ENCODE data around the gene FBXO21.

The FBXO21 gene

DNA sequence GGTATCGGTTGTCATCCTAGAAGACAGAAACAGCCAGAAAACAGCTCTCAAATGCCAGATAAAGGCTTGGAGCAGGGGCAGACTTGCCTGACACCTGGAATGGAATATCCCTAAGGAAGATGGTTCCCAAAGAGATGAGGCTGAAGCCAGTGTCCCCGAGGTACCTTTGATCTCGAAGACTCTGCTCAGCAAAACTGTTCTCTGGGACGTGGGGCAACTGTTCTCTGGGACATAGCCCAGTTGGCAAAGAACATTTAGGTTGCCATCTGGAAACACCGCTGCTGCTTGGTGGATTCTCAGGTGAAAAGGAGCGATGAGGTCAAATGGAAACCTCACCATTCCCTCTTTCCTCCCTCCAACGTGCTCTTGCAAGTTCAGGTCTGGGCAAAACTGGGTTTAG, 27.9 kb upstream of the FBXO21 start:
- Histone ChIP-seq H3K79me2 (ENCODE audit: insufficient read depth, low read length) (no peaks in the 10 kb centered on the region), H4K20me1 (ENCODE audit: low read depth, low read length) (no peaks in the 10 kb centered on the region), H3K4me3 (ENCODE audit: insufficient read depth, low read length, poor library complexity, severe bottlenecking) (no peak overlapping the region), H3K4me2 (ENCODE audit: low read depth, low read length, poor library complexity, severe bottlenecking) (no peak overlapping the region), H3K9me3 (ENCODE audit: insufficient read depth, low read length) (no peaks in the 10 kb centered on the region), H2AFZ (ENCODE audit: low read depth, low read length, severe bottlenecking) (no peak overlapping the region), H3K9ac (ENCODE audit: low read length) (no peak overlapping the region), H3K27me3 (ENCODE audit: low read length) (no peaks in the 10 kb centered on the region), H3K9me2 (replicated peaks; ENCODE audit: insufficient read depth, low read length) (no peaks in the 10 kb centered on the region), H3F3A (ENCODE audit: insufficient read depth) (no peaks in the 10 kb centered on the region), H3K27ac (ENCODE audit: low read depth, low read length) (no peak overlapping the region), H3K36me3 (ENCODE audit: low read length) (no peaks in the 10 kb centered on the region)
- TF ChIP-seq, protein P1, sequence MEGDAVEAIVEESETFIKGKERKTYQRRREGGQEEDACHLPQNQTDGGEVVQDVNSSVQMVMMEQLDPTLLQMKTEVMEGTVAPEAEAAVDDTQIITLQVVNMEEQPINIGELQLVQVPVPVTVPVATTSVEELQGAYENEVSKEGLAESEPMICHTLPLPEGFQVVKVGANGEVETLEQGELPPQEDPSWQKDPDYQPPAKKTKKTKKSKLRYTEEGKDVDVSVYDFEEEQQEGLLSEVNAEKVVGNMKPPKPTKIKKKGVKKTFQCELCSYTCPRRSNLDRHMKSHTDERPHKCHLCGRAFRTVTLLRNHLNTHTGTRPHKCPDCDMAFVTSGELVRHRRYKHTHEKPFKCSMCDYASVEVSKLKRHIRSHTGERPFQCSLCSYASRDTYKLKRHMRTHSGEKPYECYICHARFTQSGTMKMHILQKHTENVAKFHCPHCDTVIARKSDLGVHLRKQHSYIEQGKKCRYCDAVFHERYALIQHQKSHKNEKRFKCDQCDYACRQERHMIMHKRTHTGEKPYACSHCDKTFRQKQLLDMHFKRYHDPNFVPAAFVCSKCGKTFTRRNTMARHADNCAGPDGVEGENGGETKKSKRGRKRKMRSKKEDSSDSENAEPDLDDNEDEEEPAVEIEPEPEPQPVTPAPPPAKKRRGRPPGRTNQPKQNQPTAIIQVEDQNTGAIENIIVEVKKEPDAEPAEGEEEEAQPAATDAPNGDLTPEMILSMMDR (IDR thresholded peaks at IDR 0.05; ENCODE audit: insufficient read depth, low read length, poor library complexity, severe bottlenecking), result no peak
- no peak for TF ChIP-seq EZH2phosphoT487 (conservative IDR thresholded peaks at IDR 0.05; ENCODE audit: low read length)

DNA sequence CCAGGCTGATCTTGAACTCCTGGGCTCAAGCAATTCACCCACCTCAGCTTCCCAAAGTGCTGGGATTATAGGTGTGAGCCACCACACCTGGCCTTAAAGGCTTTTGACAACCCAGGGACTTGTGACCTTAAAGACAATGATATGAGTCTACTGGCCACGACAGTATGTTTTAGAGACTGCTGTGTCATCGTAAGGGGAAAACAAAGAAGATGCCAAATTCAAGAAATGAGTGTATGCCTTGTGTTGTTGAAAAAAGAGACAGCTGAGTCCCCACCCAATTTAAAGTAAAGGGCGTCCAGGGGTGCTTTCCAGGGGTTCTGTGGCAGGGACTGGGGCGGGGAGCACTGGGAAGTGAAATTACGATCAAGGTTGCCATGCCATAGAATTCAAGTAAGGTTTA, 26.4 kb upstream of the FBXO21 start:
- no peak overlapping the region for H3K4me3 ChIP-seq (ENCODE audit: insufficient read depth, low read length, poor library complexity, severe bottlenecking)
- H3K27ac ChIP-seq (ENCODE audit: low read depth, low read length), result no peak overlapping the region
- H3K9me2 ChIP-seq (replicated peaks; ENCODE audit: insufficient read depth, low read length), result no peaks in the 10 kb centered on the region
- H3K27me3 ChIP-seq (ENCODE audit: low read length), result no peaks in the 10 kb centered on the region
- no peaks in the 10 kb centered on the region for H3K36me3 ChIP-seq (ENCODE audit: low read length)
- H3K4me2 ChIP-seq (ENCODE audit: low read depth, low read length, poor library complexity, severe bottlenecking), result no peak overlapping the region
- H3K9me3 ChIP-seq (ENCODE audit: insufficient read depth, low read length), result no peaks in the 10 kb centered on the region
- H3K9ac ChIP-seq (ENCODE audit: low read length), result no peak overlapping the region
- no peaks in the 10 kb centered on the region for H4K20me1 ChIP-seq (ENCODE audit: low read depth, low read length)
- H2AFZ ChIP-seq (ENCODE audit: low read depth, low read length, severe bottlenecking), result no peak overlapping the region
- no peaks in the 10 kb centered on the region for H3F3A ChIP-seq (ENCODE audit: insufficient read depth)
- no peaks in the 10 kb centered on the region for H3K79me2 ChIP-seq (ENCODE audit: insufficient read depth, low read length)
- TF ChIP-seq EZH2phosphoT487 (conservative IDR thresholded peaks at IDR 0.05; ENCODE audit: low read length), result no peak
- TF ChIP-seq, protein P1 (IDR thresholded peaks at IDR 0.05; ENCODE audit: insufficient read depth, low read length, poor library complexity, severe bottlenecking), result no peak

DNA sequence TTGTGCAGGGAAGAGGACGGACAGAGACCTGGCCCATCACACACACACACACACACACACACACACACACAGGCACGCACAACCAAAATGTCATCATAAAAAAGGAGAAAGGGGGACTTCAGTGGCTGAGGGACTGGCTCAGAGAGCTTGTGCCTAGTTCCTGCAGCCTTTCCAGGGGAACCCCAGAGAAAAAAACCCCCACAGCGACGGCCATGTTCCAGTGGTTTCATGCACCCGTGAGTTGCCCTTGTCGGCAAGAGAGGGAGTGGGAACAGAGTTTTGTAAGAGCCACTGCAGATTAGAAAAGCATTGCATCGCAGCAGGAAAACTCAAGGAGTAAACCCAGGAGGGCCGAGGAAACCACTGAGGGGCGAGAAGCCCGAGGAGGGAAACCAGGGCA, 24.5 kb upstream of the FBXO21 start:
- Histone ChIP-seq H3F3A (ENCODE audit: insufficient read depth) (no peaks in the 10 kb centered on the region), H3K36me3 (ENCODE audit: low read length) (no peaks in the 10 kb centered on the region), H3K9ac (ENCODE audit: low read length) (no peak overlapping the region), H3K9me3 (ENCODE audit: insufficient read depth, low read length) (no peaks in the 10 kb centered on the region), H3K79me2 (ENCODE audit: insufficient read depth, low read length) (no peaks in the 10 kb centered on the region), H3K27me3 (ENCODE audit: low read length) (no peaks in the 10 kb centered on the region), H3K4me2 (ENCODE audit: low read depth, low read length, poor library complexity, severe bottlenecking) (no peak overlapping the region), H3K9me2 (replicated peaks; ENCODE audit: insufficient read depth, low read length) (no peaks in the 10 kb centered on the region), H3K4me3 (ENCODE audit: insufficient read depth, low read length, poor library complexity, severe bottlenecking) (no peak overlapping the region), H3K27ac (ENCODE audit: low read depth, low read length) (no peak overlapping the region), H2AFZ (ENCODE audit: low read depth, low read length, severe bottlenecking) (no peak overlapping the region), H4K20me1 (ENCODE audit: low read depth, low read length) (no peaks in the 10 kb centered on the region)
- TF ChIP-seq EZH2phosphoT487 (conservative IDR thresholded peaks at IDR 0.05; ENCODE audit: low read length), result no peak
- TF ChIP-seq, protein P1 (IDR thresholded peaks at IDR 0.05; ENCODE audit: insufficient read depth, low read length, poor library complexity, severe bottlenecking), result no peak
